ENCODE measurements around the gene CXCL12. TPM values are rescaled to one million over a fixed set of nuclear protein-coding genes. Genes with fewer than 3 reads are reported as not detected.

The CXCL12 gene
- polyA plus RNA-seq, 1 donor from 2014 or later = 0.14 TPM

DNA sequence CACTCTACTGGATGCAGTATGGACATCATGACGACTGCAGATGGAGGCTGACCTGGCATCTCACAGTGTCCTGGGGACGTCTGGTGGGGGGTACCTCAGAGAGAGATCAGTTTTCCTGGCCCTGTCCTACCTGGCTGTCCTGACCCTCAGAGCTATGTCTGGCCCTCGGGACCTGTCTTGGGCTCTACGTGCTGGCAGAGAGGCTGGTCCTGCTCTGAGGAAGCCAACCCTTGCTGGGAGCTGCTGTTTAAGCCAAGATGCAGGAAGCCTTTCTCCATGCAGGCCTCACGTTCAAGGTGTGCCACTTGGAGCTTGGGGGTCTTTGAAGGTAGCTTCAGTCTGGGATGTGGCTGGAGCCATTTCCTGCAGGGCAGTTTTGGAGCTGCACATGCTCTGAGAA lies 42.1 kb upstream of the CXCL12 start:
- Histone ChIP-seq H2AFZ (ENCODE audit: low read depth, low read length) (no peak overlapping the region), H3K9me3 (ENCODE audit: low read length) (no peaks in the 10 kb centered on the region), H3K9ac (ENCODE audit: low read length) (no peak overlapping the region), H3F3A (ENCODE audit: insufficient read depth, low read length, poor library complexity, severe bottlenecking) (no peaks in the 10 kb centered on the region), H3K9me2 (ENCODE audit: insufficient read depth, low read length) (no peaks in the 10 kb centered on the region), H4K20me1 (ENCODE audit: insufficient read depth) (no peaks in the 10 kb centered on the region), H3K27me3 (ENCODE audit: insufficient read depth, low read depth, low read length) (no peaks in the 10 kb centered on the region), H3K79me2 (replicated peaks; ENCODE audit: insufficient read depth, low read length) (no peaks in the 10 kb centered on the region), H3K4me3 (ENCODE audit: low read length) (no peak overlapping the region), H3K4me2 (ENCODE audit: low read length) (no peak overlapping the region), H3K27ac (ENCODE audit: low read length) (no peak overlapping the region), H3K36me3 (ENCODE audit: insufficient read depth, low read length) (no peaks in the 10 kb centered on the region)
- TF ChIP-seq, protein P1, sequence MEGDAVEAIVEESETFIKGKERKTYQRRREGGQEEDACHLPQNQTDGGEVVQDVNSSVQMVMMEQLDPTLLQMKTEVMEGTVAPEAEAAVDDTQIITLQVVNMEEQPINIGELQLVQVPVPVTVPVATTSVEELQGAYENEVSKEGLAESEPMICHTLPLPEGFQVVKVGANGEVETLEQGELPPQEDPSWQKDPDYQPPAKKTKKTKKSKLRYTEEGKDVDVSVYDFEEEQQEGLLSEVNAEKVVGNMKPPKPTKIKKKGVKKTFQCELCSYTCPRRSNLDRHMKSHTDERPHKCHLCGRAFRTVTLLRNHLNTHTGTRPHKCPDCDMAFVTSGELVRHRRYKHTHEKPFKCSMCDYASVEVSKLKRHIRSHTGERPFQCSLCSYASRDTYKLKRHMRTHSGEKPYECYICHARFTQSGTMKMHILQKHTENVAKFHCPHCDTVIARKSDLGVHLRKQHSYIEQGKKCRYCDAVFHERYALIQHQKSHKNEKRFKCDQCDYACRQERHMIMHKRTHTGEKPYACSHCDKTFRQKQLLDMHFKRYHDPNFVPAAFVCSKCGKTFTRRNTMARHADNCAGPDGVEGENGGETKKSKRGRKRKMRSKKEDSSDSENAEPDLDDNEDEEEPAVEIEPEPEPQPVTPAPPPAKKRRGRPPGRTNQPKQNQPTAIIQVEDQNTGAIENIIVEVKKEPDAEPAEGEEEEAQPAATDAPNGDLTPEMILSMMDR (IDR thresholded peaks at IDR 0.05; ENCODE audit: poor library complexity, severe bottlenecking) = no peak

DNA sequence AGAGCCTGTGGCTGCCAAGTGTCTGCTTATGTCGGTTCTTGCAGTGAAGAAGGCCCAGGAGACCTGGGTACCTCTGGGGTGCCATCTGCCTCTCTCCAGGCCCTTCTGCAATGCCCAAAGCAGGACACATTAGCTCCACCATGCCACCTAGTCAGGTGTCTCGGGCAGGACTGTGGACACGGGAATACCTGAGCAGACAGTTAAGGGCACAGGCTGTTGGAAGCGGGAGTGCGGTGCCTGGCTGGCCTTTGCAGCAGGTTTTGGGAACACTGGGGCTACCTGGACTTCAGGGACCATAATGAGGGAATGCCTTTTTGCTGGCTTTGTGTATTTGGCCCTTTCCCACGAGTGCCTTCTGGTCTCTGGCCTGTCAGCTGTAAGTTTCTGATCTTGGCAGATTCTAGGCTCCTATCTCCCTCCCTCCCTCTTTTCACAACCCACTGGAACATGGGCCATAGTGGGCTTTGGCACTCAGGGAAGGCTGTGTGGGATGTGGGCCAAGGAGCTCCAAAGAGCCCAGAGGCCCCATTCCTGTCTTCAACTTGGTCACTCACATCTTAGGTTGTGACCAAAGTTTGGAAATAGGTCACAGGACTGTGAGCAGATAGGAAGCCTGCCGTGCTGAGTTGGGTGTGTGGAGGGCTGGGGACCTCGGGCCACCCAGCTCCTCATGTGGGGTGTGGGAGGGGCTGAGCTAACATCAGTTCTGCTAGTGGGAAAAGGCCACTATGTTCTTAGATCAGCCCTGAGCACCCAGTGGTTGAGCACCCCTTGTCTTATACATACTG lies 41.5 kb upstream of the CXCL12 start:
- H3F3A ChIP-seq (ENCODE audit: insufficient read depth, low read length, poor library complexity, severe bottlenecking) = no peaks in the 10 kb centered on the region
- no peaks in the 10 kb centered on the region for H3K27me3 ChIP-seq (ENCODE audit: insufficient read depth, low read depth, low read length)
- no peak overlapping the region for H2AFZ ChIP-seq (ENCODE audit: low read depth, low read length)
- no peaks in the 10 kb centered on the region for H3K36me3 ChIP-seq (ENCODE audit: insufficient read depth, low read length)
- H4K20me1 ChIP-seq (ENCODE audit: insufficient read depth) = no peaks in the 10 kb centered on the region
- TF ChIP-seq TAF1 (IDR thresholded peaks at IDR 0.05; ENCODE audit: low read depth) (no peak), RAD21 (conservative IDR thresholded peaks at IDR 0.05) (no peak), SMC3 (conservative IDR thresholded peaks at IDR 0.05; ENCODE audit: poor library complexity) (no peak), POLR2AphosphoS5 (IDR thresholded peaks at IDR 0.05) (no peak)
- TF ChIP-seq, protein P1 (IDR thresholded peaks at IDR 0.05; ENCODE audit: poor library complexity, severe bottlenecking) = no peak
- H3K79me2 ChIP-seq (replicated peaks; ENCODE audit: insufficient read depth, low read length) = no peaks in the 10 kb centered on the region
- no peak overlapping the region for H3K4me2 ChIP-seq (ENCODE audit: low read length)
- H3K9ac ChIP-seq (ENCODE audit: low read length) = no peak overlapping the region
- H3K27ac ChIP-seq (ENCODE audit: low read length) = no peak overlapping the region
- no peak overlapping the region for H3K4me3 ChIP-seq (ENCODE audit: low read length)
- no peaks in the 10 kb centered on the region for H3K9me2 ChIP-seq (ENCODE audit: insufficient read depth, low read length)
- H3K9me3 ChIP-seq (ENCODE audit: low read length) = no peaks in the 10 kb centered on the region

DNA sequence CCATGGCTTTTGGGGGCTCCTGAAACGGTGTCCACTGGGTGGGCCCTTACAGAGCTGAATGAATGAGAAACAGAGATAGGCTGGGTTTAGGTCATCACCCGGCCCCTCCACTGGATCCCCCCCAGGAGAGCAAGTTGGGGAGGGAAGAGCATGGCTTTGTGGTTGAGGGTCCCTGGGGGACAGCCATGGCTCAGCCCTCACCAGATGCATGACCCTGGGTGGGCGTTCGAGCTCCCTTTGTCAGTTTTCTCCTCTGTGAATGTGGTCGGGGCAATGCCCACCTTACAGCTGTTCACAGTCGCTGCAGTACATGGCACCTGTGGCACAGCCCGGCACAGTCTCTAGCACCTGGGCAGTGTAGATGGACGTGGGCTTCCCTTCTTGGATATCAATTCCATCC lies 40.6 kb upstream of the CXCL12 start:
- no peaks in the 10 kb centered on the region for H3K27me3 ChIP-seq (ENCODE audit: insufficient read depth, low read depth, low read length)
- H2AFZ ChIP-seq (ENCODE audit: low read depth, low read length) = no peak overlapping the region
- H3K9ac ChIP-seq (ENCODE audit: low read length) = no peak overlapping the region
- H3F3A ChIP-seq (ENCODE audit: insufficient read depth, low read length, poor library complexity, severe bottlenecking) = no peaks in the 10 kb centered on the region
- H3K79me2 ChIP-seq (replicated peaks; ENCODE audit: insufficient read depth, low read length) = no peaks in the 10 kb centered on the region
- H3K36me3 ChIP-seq (ENCODE audit: insufficient read depth, low read length) = no peaks in the 10 kb centered on the region
- no peaks in the 10 kb centered on the region for H4K20me1 ChIP-seq (ENCODE audit: insufficient read depth)
- H3K27ac ChIP-seq (ENCODE audit: low read length) = no peak overlapping the region
- no peaks in the 10 kb centered on the region for H3K9me2 ChIP-seq (ENCODE audit: insufficient read depth, low read length)
- no peak overlapping the region for H3K4me3 ChIP-seq (ENCODE audit: low read length)
- TF ChIP-seq POLR2AphosphoS5 (IDR thresholded peaks at IDR 0.05) (no peak), SMC3 (conservative IDR thresholded peaks at IDR 0.05; ENCODE audit: poor library complexity) (no peak), EZH2 (IDR thresholded peaks at IDR 0.05; ENCODE audit: borderline replicate concordance, insufficient read depth, low read length, poor library complexity, severe bottlenecking) (no peak), RAD21 (conservative IDR thresholded peaks at IDR 0.05) (no peak), MXI1 (conservative IDR thresholded peaks at IDR 0.05; ENCODE audit: poor library complexity, severe bottlenecking) (no peak), EP300 (conservative IDR thresholded peaks at IDR 0.05; ENCODE audit: poor library complexity, severe bottlenecking) (no peak), TAF1 (IDR thresholded peaks at IDR 0.05; ENCODE audit: low read depth) (no peak)
- TF ChIP-seq, protein P2, sequence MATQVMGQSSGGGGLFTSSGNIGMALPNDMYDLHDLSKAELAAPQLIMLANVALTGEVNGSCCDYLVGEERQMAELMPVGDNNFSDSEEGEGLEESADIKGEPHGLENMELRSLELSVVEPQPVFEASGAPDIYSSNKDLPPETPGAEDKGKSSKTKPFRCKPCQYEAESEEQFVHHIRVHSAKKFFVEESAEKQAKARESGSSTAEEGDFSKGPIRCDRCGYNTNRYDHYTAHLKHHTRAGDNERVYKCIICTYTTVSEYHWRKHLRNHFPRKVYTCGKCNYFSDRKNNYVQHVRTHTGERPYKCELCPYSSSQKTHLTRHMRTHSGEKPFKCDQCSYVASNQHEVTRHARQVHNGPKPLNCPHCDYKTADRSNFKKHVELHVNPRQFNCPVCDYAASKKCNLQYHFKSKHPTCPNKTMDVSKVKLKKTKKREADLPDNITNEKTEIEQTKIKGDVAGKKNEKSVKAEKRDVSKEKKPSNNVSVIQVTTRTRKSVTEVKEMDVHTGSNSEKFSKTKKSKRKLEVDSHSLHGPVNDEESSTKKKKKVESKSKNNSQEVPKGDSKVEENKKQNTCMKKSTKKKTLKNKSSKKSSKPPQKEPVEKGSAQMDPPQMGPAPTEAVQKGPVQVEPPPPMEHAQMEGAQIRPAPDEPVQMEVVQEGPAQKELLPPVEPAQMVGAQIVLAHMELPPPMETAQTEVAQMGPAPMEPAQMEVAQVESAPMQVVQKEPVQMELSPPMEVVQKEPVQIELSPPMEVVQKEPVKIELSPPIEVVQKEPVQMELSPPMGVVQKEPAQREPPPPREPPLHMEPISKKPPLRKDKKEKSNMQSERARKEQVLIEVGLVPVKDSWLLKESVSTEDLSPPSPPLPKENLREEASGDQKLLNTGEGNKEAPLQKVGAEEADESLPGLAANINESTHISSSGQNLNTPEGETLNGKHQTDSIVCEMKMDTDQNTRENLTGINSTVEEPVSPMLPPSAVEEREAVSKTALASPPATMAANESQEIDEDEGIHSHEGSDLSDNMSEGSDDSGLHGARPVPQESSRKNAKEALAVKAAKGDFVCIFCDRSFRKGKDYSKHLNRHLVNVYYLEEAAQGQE (IDR thresholded peaks at IDR 0.05; ENCODE audit: borderline replicate concordance) = no peak
- TF ChIP-seq, protein P1 (IDR thresholded peaks at IDR 0.05; ENCODE audit: poor library complexity, severe bottlenecking) = no peak
- no peak overlapping the region for H3K4me2 ChIP-seq (ENCODE audit: low read length)
- no peaks in the 10 kb centered on the region for H3K9me3 ChIP-seq (ENCODE audit: low read length)
